DND-41 (cell line): Measurements from ENCODE around the gene DNMT1.
"Not testable (repeated sequence)": the region's sequence is repeated elsewhere in the genome, so short reads cannot be mapped to it uniquely, and the experiment has no call there.

Experiments used
- ATAC-seq: fragments of 200-7000 bp; cut with Tn5 transposase; 3 replicates; pipeline ENCODE4 v1.9.1; 2021; ENCODE audit warnings: low read depth; ENCODE audit not compliant: insufficient read depth
- DNase-seq: peaks from one replicate; pipeline ENCODE4 v3.0.0-alpha.2; 2020
- H2AFZ ChIP-seq: 2 replicates; pipeline ENCODE4 v1.6.0; 2012; ENCODE audit warnings: low read depth, low read length
- H3K27ac ChIP-seq: 2 replicates; pipeline ENCODE4 v1.5.1; 2012; ENCODE audit warnings: low read length, inconsistent platforms
- H3K27me3 ChIP-seq: fragments of 200-600 bp; sonication (generic); 2 replicates; pipeline ENCODE4 v1.6.0; 2012; ENCODE audit warnings: low read length, mild to moderate bottlenecking, inconsistent platforms; ENCODE audit not compliant: insufficient read depth, poor library complexity
- H3K36me3 ChIP-seq: 2 replicates; pipeline ENCODE4 v1.5.1; 2012; ENCODE audit warnings: low read length, inconsistent platforms; ENCODE audit not compliant: insufficient read depth
- H3K4me1 ChIP-seq: 2 replicates; pipeline ENCODE4 v1.5.1; 2012; ENCODE audit warnings: mild to moderate bottlenecking, low read length; ENCODE audit not compliant: insufficient read depth
- H3K4me2 ChIP-seq: 2 replicates; pipeline ENCODE4 v1.6.0; 2012; ENCODE audit warnings: mild to moderate bottlenecking, moderate library complexity, low read length, inconsistent platforms; ENCODE audit not compliant: insufficient read depth
- H3K4me3 ChIP-seq, 2 experiments: fragments of 200-600 bp in 1 of 2; shearing (Covaris generic) in 1 of 2; 2 replicates each; pipeline ENCODE4 v1.5.1; 2012 to 2016; ENCODE audit warnings: inconsistent platforms in 2 of 2, low read length in 2 of 2, mild to moderate bottlenecking in 2 of 2, low read depth in 1 of 2, moderate library complexity in 1 of 2
- H3K79me2 ChIP-seq: 2 replicates; pipeline ENCODE4 v1.6.0; 2012; ENCODE audit warnings: low read length, inconsistent platforms; ENCODE audit not compliant: insufficient read depth
- H3K9ac ChIP-seq: 2 replicates; pipeline ENCODE4 v1.6.0; 2012; ENCODE audit warnings: low read depth, mild to moderate bottlenecking, inconsistent platforms, low read length, moderate library complexity
- H3K9me3 ChIP-seq: 2 replicates; pipeline ENCODE4 v1.5.1; 2012; ENCODE audit warnings: low read length, moderate library complexity, mild to moderate bottlenecking, inconsistent platforms; ENCODE audit not compliant: insufficient read depth, severe bottlenecking
- H4K20me1 ChIP-seq: 2 replicates; pipeline ENCODE4 v1.6.0; 2012; ENCODE audit warnings: low read length; ENCODE audit not compliant: insufficient read depth
- CTCF ChIP-seq: IDR thresholded peaks from 2 replicates; pipeline ENCODE4 v1.5.1; 2012; ENCODE audit warnings: borderline replicate concordance, low read length, moderate library complexity, mild to moderate bottlenecking; ENCODE audit not compliant: poor library complexity, severe bottlenecking; ENCODE audit errors: extremely low read depth
- EZH2 ChIP-seq: IDR thresholded peaks from 3 replicates; pipeline ENCODE4 v1.6.1; 2012; ENCODE audit warnings: borderline replicate concordance, low read depth, mild to moderate bottlenecking, moderate library complexity, low read length, inconsistent platforms; ENCODE audit not compliant: severe bottlenecking

DNMT1 gene

GRCh38 chr19:10198889-10199644, 4.3 kb upstream of the DNMT1 start:
- H3K4me3 ChIP-seq, H3K4me2 ChIP-seq, ATAC-seq, H2AFZ ChIP-seq, H3K9ac ChIP-seq, H3K9me3 ChIP-seq, H3K27me3 ChIP-seq, H4K20me1 ChIP-seq, H3K36me3 ChIP-seq, H3K27ac ChIP-seq, DNase-seq, H3K4me1 ChIP-seq: not testable (repeated sequence)
- peaks cover 11% of the 10 kb centered on the region for H3K79me2 ChIP-seq

- no peaks in the 10 kb centered on the region for H3K9me3 ChIP-seq
- peaks cover 32% of the 10 kb centered on the region for H4K20me1 ChIP-seq
- H3K9ac ChIP-seq, result peak overlapping the region; percentile 94
- DNase-seq (no peak), ATAC-seq (no peak; the same call in 2 of the 3 replicates)
- H3K27me3 ChIP-seq, result no peaks in the 10 kb centered on the region
- peak overlapping the region; percentile 84 for H2AFZ ChIP-seq
- peaks cover 36% of the 10 kb centered on the region for H3K4me1 ChIP-seq
- peaks cover 39% of the 10 kb centered on the region for H3K36me3 ChIP-seq
- no peak for TF ChIP-seq CTCF
- no peak for TF ChIP-seq EZH2
- H3K4me3 ChIP-seq, result peak overlapping the region; percentile 13 to 77; a peak in 3 of 4 replicates
- peak overlapping the region; percentile 86 for H3K4me2 ChIP-seq
- peaks cover 50% of the 10 kb centered on the region for H3K79me2 ChIP-seq
- peak overlapping the region; percentile 82 for H3K27ac ChIP-seq
These were observed 406 bp upstream of the DNMT1 start for GRCh38 chr19:10195199-10195519.

- H3K36me3 ChIP-seq, result peaks cover 49% of the 10 kb centered on the region
- peak overlapping the region; percentile 94 for H3K9ac ChIP-seq
- no peaks in the 10 kb centered on the region for H3K9me3 ChIP-seq
- DNase-seq (no peak), ATAC-seq (no peak)
- H3K79me2 ChIP-seq, result peaks cover 62% of the 10 kb centered on the region
- peak overlapping the region; percentile 86 for H3K4me2 ChIP-seq
- peak overlapping the region; percentile 81 for H2AFZ ChIP-seq
- TF ChIP-seq CTCF (peak; percentile 1), EZH2 (no peak)
- H4K20me1 ChIP-seq, result peaks cover 43% of the 10 kb centered on the region
- H3K27me3 ChIP-seq, result no peaks in the 10 kb centered on the region
- peak overlapping the region; percentile 77 to 83 for H3K4me3 ChIP-seq
- H3K4me1 ChIP-seq, result peaks cover 39% of the 10 kb centered on the region
- H3K27ac ChIP-seq, result peak overlapping the region; percentile 96
These were observed 808 bp downstream of the DNMT1 start for GRCh38 chr19:10193790-10194499.

- no peaks in the 10 kb centered on the region for H3K9me3 ChIP-seq
- H3K9ac ChIP-seq, result peak overlapping the region; percentile 94
- H3K27ac ChIP-seq, result peak overlapping the region; percentile 96
These were observed 1.8 kb downstream of the DNMT1 start for GRCh38 chr19:10192922-10193321.

More at GRCh38 chr19:10192922-10193321, 1.8 kb downstream of the DNMT1 start:
- Histone ChIP-seq H3K79me2 (peaks cover 72% of the 10 kb centered on the region), H3K27me3 (no peaks in the 10 kb centered on the region), H3K4me2 (peak overlapping the region; percentile 86), H3K4me1 (peaks cover 39% of the 10 kb centered on the region), H4K20me1 (peaks cover 53% of the 10 kb centered on the region), H3K4me3 (peak overlapping the region; percentile 77 to 83; a peak in 3 of 4 replicates), H2AFZ (no peak overlapping the region), H3K36me3 (peaks cover 59% of the 10 kb centered on the region)
- no peak for ATAC-seq
- no peak for TF ChIP-seq CTCF
- no peak for TF ChIP-seq EZH2
- DNase-seq, result no peak
